ENCODE results near the gene RBMX.

DNA sequence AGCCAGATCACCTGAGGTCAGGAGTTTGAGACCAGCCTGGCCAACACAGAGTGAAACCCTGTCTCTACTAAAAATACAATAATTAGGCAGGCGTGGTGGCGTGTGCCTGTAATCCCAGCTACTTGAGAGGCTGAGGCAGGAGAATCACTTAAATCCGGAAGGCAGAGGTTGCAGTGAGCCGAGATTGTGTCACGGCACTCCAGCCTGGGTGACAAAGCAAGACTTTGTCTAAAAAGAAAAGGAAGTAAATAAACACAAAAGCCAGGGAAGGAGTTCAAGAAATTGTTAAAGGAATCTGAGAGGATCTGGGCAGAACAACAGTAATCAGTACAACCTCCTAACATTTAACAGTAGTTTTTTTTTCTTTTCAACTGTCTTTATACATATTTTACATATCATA, 51.1 kb downstream of the RBMX start:
- TF ChIP-seq, protein P1, sequence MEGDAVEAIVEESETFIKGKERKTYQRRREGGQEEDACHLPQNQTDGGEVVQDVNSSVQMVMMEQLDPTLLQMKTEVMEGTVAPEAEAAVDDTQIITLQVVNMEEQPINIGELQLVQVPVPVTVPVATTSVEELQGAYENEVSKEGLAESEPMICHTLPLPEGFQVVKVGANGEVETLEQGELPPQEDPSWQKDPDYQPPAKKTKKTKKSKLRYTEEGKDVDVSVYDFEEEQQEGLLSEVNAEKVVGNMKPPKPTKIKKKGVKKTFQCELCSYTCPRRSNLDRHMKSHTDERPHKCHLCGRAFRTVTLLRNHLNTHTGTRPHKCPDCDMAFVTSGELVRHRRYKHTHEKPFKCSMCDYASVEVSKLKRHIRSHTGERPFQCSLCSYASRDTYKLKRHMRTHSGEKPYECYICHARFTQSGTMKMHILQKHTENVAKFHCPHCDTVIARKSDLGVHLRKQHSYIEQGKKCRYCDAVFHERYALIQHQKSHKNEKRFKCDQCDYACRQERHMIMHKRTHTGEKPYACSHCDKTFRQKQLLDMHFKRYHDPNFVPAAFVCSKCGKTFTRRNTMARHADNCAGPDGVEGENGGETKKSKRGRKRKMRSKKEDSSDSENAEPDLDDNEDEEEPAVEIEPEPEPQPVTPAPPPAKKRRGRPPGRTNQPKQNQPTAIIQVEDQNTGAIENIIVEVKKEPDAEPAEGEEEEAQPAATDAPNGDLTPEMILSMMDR (IDR thresholded peaks at IDR 0.05), result no peak
- TF ChIP-seq POLR2AphosphoS5 (IDR thresholded peaks at IDR 0.05), result no peak
